22Rv1 (cell line): Measurements from ENCODE around the gene CNTNAP2.
"Not testable (repeated sequence)": the region's sequence is repeated elsewhere in the genome, so short reads cannot be mapped to it uniquely, and the experiment has no call there.

ENCODE experiments used
- H3K27ac ChIP-seq: fragments of 450-650 bp; 2 replicates; pipeline ENCODE4 v1.5.1; 2017
- CTCF ChIP-seq: fragments of 450-650 bp; IDR thresholded peaks from 2 replicates; pipeline ENCODE4 v1.5.1; 2017; ENCODE audit warnings: mild to moderate bottlenecking
- ZFX ChIP-seq: fragments of 450-650 bp; IDR thresholded peaks from 2 replicates; pipeline ENCODE4 v1.6.1; 2017; ENCODE audit warnings: antibody characterized with exemption, borderline replicate concordance

The CNTNAP2 gene

GRCh38 chr7:148442141-148442655 lies 2325.6 kb downstream of the CNTNAP2 start:
- H3K27ac ChIP-seq = no peak overlapping the region

GRCh38 chr7:148442933-148443332 lies 2326.3 kb downstream of the CNTNAP2 start:
- TF ChIP-seq CTCF = no peak
- no peak for TF ChIP-seq ZFX
- H3K27ac ChIP-seq = no peak overlapping the region

More at GRCh38 chr7:148442141-148442655, 2325.6 kb downstream of the CNTNAP2 start:
- TF ChIP-seq CTCF (no peak), ZFX (no peak)

GRCh38 chr7:148445260-148446044 lies 2328.9 kb downstream of the CNTNAP2 start:
- no peak for TF ChIP-seq CTCF
- TF ChIP-seq ZFX = no peak
- H3K27ac ChIP-seq = no peak overlapping the region

GRCh38 chr7:148447221-148447849 lies 2330.7 kb downstream of the CNTNAP2 start:
- H3K27ac ChIP-seq = peak overlapping the region; percentile 10; the same call in 1 of the 2 replicates
- no peak for TF ChIP-seq ZFX
- no peak for TF ChIP-seq CTCF

GRCh38 chr7:148451526-148451925 lies 2334.9 kb downstream of the CNTNAP2 start:
- H3K27ac ChIP-seq = not testable (repeated sequence)

GRCh38 chr7:148456351-148456750 lies 2339.8 kb downstream of the CNTNAP2 start:
- TF ChIP-seq ZFX = no peak
- TF ChIP-seq CTCF = no peak
- no peak overlapping the region for H3K27ac ChIP-seq

GRCh38 chr7:148457310-148457921 lies 2340.8 kb downstream of the CNTNAP2 start:
- TF ChIP-seq CTCF (no peak), ZFX (no peak)
- H3K27ac ChIP-seq = no peak overlapping the region
